Hypothalamus (tissue), 51 donors: Measurements from ENCODE around the gene CAV3.

Source experiments
- DNase-seq, 51 donors: peaks; one replicate each; lab custom pipeline; 2025; lab: John Stamatoyannopoulos, UW

CAV3 gene

DNA sequence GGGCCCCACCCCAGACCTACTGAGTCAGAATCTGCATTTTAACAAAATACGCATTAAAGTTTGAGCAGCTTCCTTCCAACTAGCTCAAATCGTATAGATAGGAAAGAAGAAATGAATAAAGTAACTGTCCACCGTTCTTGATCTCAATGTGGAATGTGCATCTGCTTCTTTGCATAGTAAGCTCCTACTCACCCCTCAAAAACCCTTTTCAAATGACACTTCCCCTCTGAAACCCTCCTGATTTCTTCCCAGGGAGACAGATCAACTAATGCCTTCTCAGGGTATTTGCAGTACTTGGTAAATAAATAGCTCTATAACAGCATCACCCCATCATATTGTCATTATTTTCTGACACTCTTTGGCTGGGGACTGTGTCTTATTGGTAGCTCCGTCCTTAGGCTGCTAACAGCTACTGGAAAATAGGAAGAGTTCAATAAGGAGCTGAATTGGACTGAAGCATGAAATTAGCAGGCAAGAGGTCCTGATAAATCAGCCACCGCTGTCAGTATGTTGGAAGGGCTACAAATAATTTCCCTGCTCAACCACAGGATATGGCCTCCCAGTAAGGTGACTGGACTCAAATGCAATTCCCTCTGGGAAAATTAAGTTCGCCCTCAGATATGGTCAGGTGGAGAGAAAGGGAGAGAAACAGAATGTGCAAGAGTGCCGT, 25.6 kb downstream of the CAV3 start:
- DNase-seq: no peak

DNA sequence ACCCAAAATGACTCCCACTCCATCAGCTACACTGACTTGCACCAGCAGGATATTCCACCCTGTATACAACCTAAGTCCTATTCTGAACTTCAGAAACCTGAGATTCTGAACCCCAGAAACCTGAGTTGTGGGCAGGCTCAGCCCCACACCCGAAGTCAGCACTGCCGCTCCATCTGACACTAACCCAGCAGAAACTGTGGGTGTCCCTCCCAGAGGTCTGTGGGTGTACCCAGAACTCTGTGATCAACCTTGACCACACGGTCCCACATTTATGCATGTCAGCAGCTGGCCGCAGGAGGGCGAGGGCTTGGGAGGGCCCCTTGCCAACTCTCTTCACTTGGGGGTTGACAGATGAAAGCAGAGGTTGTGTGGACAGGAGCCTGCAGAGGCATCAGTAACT, 26.5 kb downstream of the CAV3 start:
- DNase-seq: no peak

DNA sequence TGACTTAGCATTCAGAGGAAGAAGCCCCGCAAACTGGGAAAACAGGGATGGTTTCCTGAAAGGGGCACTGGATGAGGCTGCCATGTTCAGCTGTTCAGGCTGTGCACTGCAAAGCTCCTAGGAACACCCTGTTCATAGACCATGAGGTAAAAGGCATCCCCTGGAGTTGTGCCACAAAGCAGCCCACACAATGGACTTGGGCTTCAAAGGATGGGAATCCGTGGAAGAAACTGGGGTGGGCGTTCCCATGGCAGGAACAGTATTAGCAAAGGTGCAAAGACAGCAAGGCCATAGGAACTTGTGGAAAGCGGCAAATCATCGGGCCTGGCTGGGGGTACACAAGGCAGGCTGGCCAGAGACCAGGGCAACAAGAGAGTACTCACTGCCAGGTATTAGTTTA, 26.9 kb downstream of the CAV3 start:
- no peak for DNase-seq

DNA sequence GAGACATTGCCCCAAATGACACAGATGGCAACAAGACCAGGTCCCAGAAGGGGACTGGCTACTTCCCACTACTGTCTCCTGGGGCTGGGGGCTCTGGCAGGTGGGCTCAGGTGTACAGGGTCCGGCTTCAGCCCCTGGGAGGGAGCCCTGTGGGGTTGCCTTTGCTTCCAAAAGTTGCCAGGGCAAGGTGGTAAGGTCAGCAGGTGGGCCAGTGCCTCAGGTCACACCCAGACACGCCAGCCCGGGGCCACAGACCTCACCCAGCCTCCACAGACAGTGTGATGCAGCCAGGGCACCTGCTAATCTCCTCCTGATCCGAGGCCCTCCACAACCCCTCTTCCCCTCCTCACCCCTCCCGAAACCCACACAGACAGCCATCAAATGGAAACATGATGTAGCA, 28.3 kb downstream of the CAV3 start:
- no peak for DNase-seq

DNA sequence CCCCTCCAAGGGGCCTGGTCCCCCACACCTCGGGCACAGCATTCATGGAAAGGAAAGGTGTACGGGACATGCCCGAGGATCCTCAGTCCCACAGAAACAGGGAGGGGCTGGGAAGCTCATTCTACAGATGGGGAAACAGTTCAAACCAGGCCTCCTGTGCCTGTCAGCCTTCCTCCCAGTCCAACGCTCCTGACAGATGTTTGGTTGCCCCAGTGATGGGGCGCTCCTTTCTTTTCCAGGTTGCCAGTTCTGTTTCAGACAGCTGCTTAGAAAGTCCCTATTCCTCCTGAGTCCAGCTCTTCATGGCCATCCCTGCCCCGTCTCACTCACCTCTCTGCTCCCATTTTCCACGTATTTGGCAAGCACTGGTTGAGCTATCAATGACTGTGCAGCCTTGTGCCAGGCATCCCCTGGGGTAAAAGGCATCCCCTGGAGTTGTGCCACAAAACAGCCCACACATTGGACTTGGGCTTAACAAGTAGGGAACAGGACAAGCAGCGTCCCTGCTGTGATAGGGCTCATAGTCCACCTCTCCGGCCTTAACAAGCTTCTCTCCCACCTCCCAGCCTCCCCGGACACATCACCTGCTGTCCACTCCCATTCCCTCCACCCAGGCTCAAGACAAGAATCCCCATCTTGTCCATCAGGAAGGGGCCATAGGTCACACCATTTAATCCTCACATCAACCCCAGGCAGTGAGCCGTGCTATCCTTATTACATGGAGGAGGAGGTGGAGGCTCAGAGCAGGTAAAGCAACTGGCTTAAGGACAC, 29.2 kb downstream of the CAV3 start:
- DNase-seq: no peak

DNA sequence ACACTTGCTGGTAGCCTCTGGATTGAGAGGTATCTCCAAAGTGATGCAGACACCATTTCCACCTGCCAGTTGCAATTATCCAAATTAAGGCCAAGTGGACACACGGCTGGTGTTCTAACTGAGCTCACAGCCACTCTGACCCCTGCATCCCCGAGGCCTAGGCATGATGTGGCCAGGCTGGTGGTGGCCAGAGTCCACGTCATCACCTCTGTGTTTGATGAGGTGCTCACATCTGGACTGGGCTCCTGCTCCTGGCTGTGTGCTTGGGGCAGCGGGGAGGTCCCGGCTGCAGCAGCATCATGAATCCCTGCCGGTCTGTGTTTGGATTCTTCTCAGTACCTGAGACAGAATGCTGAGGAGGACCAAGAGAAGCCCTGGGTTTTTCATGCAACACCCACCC, 30.9 kb downstream of the CAV3 start:
- DNase-seq: no peak

DNA sequence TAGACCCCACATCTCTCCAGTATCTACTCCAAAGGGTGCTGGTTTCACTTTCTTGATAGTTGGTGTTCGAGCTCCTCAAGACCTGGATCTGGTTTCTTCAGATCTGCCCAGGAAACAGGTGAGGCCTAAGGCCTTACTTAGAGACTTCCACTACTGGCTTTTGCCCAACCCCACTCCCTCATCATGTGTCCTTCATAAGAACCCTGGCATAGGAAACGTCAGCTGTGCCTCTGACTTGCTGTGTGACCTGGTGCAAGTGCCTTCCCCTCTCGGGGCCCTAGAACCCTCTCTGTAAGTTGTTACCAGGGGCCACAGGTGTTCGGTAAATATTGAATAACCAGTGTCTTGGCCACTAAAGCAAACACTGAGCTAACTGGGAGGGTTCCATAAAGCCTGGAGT, 31.9 kb downstream of the CAV3 start:
- DNase-seq: no peak

DNA sequence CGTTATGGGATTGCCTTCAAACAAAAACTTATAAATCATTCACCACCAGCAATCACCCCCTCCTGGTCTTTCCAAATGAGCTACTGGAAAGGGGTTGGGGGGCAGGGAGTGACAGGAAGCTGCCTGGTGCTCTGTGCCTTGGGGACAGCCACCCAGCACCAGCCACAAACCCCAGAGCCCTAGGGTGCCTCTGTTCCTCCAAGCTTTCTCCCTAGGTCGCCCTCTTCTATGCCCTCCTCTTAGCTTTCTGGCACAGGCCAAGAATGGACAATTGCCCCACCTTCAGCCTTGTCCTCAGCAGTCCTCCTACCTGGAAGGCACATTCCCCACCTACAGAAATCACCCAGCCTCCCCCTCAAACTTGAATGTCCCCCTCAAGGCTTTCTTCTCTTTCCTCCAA, 32.5 kb downstream of the CAV3 start:
- DNase-seq: no peak

DNA sequence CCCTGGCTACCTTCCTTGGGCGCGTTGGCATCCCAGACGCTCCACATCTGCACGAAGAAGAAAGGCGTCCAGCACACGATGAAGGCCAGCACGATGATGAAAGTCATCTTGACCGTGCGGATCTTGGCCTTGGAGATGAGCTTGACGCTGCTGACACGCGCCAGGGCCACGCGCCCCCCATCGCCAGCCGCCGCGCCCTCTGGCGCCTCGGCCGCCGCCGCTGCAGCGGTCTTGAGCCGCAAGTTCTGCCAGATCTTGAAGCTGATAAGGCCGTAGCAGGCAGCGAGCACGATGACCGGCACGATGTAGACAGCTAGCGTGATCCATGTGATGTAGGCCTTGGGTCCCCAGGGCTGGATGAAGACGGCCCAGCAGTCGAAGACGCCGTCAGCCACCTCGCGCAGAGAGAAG, 33.7 kb downstream of the CAV3 start:
- DNase-seq: no peak

DNA sequence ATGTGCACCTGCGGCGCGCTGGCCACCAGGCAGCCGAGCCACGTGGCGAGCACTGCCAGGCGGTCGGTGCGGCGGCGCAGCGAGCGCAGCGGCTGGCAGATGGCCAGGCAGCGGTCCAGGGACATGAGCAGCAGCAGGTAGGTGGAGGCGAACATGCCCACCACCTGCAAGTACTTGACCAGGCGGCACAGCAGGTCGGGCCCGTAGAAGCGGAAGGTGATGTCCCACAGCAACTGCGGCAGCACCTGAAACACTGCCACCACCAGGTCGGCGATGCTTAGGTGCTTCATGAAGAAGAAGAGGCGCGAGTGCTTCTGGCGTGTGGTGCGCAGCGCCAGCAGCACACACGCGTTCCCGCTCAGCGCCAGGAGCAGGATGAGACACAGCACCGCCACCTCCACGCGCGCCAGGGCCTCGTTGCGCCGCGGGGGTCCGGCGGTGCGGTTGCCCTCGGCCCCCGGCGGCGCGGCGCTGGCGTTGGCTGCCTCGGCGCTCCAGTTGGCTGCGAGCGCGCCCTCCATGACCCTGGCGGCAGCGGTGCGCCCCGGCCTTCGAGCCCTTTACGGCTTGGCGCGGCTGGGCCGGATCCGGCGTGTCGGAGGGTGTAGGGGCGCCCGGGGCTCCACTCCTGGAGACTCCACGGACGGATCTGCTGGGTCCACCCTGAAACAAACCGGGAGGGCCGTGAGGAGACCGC, 34.2 kb downstream of the CAV3 start:
- peak in 4 of 51 donors; percentile 6 to 29 (median 16) for DNase-seq

DNA sequence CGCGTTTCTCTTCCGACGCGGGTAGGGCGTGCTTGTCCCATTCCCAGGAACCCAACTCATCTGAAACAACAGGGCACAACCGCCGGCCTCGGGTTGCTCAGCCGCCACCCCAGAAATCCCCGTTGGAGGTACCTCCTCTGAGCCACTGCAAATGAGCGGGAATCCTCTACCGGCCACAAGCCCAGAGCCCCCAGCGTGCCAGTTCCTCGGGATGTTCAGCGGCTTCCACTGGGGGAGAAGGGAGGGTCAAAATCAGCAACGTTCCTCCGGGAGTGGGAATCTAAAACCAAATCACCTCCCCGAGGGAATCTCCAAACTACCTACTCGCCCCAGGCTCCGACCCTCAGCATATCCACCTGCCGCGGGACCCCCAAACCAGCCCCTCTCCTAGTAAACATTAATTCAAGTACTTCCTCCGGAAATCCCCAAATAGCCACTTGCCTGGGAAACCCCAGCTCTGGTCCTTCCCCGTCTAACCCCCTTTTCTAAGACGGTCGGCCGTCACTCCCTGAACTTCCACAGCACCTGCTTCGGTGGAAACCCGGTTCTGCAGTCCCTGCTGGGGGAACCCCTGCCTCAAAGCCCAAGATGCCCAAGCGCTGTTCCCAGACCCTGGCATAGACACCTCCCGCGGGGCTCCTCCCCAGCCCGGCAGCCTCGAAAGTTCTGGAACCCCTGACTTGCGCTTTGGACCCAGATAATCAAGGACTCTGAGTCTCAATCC, 34.9 kb downstream of the CAV3 start:
- DNase-seq: peak in 3 of 51 donors; percentile 33 to 35 (median 34)

DNA sequence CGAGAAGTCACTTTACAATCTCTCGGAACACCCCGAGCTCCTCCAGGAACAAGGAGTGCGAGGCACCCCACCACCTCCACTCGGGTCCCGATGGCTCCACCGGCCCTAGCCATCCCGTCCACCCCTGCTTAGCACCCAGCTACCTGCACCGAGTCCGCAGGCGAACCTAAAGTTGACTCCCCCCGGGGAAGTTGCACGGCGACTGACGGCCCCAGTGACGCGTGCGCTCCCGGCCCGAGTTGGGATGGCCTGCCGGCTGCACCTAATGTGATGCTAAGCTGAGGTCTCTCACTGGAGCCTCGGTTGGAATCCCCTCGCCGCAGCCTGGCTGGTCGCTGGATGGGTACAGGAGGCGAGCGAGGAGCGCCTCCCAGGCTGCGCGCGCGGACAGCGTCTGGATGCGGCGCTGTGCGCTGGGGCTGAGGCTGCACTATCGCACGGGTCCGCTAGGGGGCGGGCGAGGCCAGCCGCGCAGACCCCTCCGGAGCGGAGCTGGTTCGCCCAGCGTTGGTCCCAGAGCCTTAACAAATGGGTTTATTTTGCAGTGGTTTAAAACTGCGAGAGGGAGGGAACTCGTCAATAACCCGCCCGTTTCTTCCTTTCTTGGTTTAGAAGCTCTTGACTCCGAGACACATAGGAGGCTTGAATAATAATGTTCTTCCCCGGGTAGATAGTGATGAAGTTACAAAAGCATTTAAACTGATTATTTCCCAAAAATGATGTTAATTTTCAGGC, 35.7 kb downstream of the CAV3 start, which contains the start of gene OXTR:
TSS of gene OXTR (minus strand) at position 526 of the 735 bp plus-strand sequence. CDS start 1,426 bp downstream, outside the sequence.
- peak in 44 of 51 donors; percentile 11 to 85 (median 58) for DNase-seq

DNA sequence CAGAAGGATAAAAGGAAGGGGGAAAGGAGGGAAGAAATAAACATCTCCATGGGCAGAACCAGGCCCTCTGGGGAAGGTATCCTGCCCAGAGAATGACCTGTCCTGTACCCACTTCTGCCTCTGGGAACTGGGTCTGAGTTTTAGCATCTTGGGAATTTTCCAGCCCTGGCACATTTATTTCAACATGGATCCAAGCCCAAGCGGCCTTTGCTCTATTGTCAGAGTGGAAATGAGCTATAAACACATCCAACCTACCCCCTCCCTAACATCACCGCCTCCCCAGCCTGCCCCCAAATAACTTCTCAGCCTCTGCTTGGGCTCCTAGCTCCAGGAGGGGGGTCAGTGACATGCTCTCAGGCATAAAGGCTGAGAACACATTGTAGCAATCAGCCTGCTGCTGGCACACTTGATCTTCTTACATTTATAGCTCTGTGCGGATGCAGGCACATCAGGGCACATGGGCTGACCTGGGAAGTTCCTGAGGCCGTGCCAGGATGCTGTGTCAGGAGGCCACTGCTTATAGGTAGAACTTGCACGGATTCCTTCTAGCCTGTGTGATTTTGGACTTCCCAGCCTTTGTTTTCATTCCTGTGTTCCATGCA, 40.4 kb downstream of the CAV3 start:
- peak in 22 of 51 donors; percentile 8 to 73 (median 34) for DNase-seq

DNA sequence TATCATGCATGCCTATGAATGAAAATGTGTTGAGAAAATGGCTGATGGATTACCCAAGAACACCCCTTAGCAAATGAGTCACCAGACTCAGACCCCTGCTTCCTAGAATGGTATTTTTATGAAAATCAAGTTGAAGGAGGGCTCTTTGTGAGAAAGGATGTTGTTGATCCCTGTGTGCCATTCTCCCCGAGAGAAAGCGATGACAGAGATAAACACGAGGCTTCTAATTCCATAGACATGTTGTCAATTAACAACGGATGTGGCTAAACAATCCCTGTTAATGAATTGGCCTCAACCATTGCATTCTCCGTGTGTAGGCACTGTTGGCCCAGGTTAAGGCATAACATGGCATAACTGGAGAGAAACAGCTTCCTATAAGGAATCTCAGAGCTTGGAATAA, 41.6 kb downstream of the CAV3 start:
- DNase-seq: no peak

DNA sequence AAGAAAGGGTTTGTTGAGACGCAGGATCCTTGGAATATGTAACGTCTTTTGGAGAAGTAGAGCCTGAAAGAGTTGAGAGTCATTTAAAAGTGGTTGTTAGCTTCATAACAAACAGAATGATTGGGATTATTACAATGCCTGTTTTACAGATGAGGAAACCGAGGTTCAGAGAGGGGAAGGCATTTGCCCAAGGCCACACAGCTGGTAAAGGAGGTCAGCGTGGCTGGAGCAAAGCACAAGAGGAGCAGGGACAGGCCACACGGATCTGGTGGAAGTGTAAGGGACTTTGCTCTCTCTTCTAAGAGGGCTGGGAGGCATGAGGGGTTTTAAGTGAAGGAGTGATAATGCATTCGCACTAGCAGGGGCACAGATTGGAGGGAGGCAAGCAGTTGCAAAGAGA, 42.0 kb downstream of the CAV3 start:
- no peak for DNase-seq

DNA sequence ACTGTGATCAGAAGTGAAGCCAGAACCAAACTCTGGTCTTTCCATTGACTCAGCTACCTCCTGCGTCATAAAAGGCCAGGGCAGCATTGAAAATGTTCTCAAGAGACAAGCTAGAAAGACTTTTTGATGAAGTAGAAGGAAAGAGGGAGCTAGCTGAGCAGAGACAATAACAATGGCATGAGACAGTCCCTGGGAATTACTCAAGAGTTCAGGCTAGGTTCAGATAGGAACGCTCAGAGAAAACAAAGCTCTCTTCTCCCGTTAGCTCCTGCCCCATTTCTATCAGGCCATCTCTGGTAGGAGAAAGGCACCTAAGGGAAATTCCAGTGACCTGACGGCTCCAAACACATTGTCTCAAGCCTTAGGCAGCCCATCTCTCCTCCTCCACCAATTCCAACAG, 42.8 kb downstream of the CAV3 start:
- DNase-seq: no peak

DNA sequence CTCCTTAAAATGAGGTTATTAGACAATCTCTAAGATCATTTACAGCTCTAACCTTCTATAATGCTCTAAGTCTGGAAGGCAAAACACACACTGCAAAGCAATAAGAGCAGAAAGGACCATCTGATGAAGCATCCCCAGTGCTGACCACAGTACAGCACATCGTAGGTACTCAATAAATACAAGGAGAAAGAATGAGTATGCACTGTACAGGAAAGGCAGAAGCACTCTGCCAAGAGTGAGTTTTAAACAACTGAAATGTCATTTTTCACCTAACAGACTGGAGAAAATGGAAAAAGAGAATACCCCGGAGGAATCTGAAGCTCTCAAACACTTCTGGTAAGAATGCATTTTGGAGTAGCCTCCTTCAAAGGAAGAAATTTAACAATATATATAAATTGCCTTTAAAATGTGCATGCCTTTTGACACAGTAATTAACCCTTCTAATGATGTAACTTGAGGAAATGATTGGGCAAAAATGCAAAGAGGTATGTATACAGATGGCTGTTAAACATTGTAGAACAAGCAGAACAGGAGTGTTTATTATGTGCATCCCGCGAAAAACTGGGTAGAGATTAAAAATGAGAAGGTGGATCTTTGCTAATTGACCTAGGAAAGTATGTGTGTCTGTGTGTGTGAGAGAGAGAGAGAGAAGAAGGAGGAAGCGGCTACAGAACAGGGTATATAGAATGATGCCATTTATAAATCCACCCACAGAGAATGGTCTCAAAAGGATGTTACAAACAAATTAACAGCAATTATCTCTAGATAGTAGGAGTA, 43.8 kb downstream of the CAV3 start:
- DNase-seq: no peak

DNA sequence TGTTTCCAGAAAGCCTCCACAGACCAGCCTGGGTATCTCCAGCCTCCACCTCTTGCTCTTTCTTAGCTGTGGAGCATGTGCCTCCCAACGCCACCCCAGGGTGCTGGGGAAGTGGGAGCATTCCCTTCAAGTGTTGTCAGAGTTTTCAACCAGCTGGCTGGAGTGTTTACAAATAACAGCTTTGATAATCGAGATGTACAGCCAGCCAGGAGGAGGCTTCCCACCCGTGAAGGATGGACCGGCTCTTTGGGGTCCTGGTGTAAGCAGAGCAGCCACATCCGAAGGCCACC, 44.3 kb downstream of the CAV3 start:
- no peak for DNase-seq

DNA sequence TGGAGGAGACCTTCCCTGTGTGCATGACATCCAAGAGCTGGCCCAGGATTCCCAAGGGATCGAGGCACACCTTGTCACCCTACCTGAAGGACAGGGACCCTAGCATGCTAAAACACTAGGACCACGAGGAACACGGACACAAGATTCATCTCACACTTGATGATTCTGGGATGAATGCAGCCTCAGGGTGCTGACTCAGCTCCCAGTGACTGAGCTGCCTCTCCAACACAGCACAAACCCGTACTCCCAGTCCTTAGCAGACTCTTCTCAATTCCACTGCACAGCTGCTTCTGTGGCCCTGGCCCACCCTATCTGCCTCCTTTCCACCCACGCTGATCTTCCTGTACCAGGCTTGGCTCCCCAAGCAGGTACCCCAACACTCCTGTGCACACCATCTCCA, 44.9 kb downstream of the CAV3 start:
- DNase-seq: no peak
